ENCODE data around the gene RNF7.
"Not testable (repeated sequence)": the region's sequence is repeated elsewhere in the genome, so short reads cannot be mapped to it uniquely, and the experiment has no call there.

RNF7 gene

DNA sequence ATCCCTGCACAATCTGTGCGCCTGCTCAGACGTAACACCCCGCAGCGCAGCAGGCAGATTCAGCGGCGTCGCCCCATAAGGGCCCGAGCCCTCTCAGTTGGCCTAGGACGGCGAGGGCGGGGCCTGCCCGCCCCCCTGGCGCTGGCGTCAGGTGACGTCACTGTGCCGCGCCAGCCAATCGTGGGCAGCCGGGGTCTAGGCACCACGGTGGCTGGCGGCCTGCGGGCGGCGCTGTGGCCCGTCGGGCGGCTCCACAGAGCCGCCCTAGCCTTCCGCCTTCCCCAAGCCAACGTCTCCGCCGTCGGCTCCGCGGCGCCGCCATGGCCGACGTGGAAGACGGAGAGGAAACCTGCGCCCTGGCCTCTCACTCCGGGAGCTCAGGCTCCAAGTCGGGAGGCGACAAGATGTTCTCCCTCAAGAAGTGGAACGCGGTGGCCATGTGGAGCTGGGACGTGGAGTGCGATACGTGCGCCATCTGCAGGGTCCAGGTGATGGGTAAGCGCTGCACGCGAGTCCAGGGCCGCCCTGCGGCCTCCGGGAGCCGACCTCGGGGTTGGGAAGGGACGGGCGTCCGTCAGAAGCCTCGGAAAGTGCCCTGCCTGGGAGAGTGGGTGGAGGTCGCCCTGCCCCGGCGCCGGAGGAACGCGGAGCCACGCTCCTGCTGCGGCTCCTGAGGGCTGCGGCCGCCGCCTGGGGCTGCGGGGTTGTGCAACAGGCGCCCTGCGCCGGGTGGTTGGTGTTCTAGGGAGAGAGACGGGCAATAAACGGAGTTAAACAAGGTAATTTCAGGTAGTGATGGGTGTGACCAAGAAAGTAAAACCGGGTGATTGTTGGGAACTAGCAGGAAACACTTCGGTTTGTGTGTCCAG lies at the start of gene RNF7:
Gene RNF7, plus strand, starts transcription at position 277 of the 869 bp plus-strand sequence. Its CDS starts 44 bp downstream, at position 321.
- DNase-seq, result peak; percentile 88 to 99 (median 93)
- intact Hi-C loops (cut with DNase I), result loop anchor here (1.0 to 10.0 kb wide), 5 partner anchors 138 to 544 kb away; partner anchors contain the start of genes ATP1B3 and GK5

- DNase-seq, result no peak
- intact Hi-C loops (cut with DNase I), result no loop called here
Observed at GRCh38 chr3:141690431-141691072, 47.5 kb upstream of the RNF7 start.

DNA sequence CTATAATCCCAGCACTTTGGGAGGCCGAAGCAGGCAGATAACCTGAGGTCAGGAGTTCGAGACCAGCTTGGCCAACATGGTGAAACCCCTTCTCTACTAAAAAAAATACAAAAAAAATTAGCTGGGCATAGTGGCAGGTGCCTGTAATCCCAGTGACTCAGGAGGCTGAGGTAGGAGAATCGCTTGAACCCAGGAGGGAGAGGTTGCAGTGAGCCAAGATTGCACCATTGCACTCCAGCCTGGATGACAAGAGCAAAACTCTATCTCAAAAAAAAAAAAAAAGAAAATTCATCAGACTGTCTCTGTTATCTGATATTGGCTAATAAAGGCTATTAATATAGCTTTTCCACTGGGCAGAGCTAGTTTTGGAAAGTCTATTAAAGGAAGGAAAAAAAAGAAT lies 46.6 kb upstream of the RNF7 start:
- DNase-seq; intact Hi-C loops (cut with DNase I): not testable (repeated sequence)

DNA sequence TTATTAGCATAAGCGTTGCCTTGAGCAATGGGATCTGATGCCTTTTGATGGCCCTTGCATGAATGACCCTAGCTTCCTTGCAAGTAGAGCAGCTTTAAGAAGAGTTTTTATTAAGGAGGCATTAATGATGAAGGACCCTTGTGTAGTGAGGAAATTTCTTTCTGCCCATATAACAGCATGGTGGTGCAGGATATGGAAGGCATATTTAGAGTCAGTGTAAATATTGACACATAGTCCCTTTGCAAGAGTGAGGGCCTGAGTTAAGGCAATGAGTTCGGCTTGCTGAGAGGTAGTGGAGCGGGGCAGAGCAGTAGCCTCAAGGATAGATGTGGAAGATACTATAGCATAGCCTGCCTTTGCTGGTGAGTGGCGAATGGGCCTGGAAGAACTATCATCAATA lies 45.1 kb upstream of the RNF7 start:
- DNase-seq; intact Hi-C loops (cut with DNase I): not testable (repeated sequence)

GRCh38 chr3:141699324-141699723 lies 38.8 kb upstream of the RNF7 start:
- intact Hi-C loops (cut with DNase I), result no loop called here

DNA sequence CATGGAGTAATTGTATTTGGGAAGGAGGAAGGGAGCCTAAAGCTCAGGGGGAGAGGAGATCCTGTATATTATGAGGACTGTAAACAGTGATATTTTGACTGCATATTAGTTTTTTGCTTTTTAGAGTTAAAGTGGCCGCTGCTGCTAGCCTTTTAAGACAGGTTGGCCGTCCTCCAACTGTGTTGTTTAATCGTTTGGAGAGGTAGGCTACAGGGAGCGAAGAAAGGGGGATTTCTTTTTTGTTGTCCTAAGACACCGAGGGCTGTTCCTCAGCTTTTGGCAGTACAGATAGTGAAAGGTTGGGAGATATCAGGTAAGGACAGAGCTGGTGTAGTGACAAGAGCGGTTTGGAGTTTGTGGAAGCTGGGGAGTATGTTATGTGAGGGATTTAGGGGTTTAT lies 38.2 kb upstream of the RNF7 start:
- no peak for DNase-seq

More at GRCh38 chr3:141699324-141699723, 38.8 kb upstream of the RNF7 start:
- no peak for DNase-seq

DNA sequence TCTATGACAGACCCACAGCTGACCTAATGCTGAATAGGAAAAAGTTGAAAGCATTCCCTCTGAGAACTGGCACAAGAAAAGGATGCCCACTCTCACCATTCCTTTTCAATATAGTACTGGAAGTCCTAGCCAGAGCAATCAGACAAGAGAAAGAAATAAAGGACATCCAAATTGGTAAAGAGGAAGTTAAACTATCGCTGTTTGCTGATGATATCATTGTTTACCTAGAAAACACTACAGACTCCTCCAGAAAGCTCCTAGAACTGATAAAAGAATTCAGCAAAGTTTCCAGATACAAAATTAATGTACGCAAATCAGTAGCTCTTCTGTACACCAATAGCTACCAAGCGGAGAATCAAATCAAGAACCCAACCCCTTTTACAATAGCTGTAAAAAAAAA lies 34.7 kb upstream of the RNF7 start:
- DNase-seq; intact Hi-C loops (cut with DNase I): not testable (repeated sequence)

More for the DNA sequence above, 38.2 kb upstream of the RNF7 start:
- intact Hi-C loops (cut with DNase I), result no loop called here

- no peak for DNase-seq
- intact Hi-C loops (cut with DNase I), result no loop called here
Observed at GRCh38 chr3:141707741-141708203, 30.3 kb upstream of the RNF7 start.

GRCh38 chr3:141708367-141708766 lies 29.7 kb upstream of the RNF7 start:
- no peak for DNase-seq
- intact Hi-C loops (cut with DNase I), result no loop called here

GRCh38 chr3:141709126-141709770 lies 28.9 kb upstream of the RNF7 start:
- intact Hi-C loops (cut with DNase I), result no loop called here
- DNase-seq, result no peak

DNA sequence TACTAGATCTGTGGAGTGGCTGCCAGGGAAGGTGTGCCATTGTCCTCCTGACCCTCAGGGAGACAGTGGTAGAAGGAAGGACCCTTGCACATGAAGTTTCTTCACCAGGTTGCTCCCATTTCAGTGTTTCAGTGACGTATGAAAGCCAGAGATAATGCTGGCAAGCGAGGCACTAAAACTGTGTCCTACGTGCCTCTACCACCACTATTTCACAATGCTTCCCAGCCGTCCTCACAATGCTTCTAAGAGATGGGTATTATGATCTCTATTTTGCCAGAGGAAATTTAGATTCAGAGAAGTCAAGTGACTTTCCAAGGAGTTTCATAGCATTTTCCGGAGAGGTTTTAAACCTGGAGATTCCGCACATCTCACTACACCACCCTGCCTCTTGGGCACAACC lies 28.0 kb upstream of the RNF7 start:
- intact Hi-C loops (cut with DNase I), result no loop called here
- DNase-seq, result no peak

DNA sequence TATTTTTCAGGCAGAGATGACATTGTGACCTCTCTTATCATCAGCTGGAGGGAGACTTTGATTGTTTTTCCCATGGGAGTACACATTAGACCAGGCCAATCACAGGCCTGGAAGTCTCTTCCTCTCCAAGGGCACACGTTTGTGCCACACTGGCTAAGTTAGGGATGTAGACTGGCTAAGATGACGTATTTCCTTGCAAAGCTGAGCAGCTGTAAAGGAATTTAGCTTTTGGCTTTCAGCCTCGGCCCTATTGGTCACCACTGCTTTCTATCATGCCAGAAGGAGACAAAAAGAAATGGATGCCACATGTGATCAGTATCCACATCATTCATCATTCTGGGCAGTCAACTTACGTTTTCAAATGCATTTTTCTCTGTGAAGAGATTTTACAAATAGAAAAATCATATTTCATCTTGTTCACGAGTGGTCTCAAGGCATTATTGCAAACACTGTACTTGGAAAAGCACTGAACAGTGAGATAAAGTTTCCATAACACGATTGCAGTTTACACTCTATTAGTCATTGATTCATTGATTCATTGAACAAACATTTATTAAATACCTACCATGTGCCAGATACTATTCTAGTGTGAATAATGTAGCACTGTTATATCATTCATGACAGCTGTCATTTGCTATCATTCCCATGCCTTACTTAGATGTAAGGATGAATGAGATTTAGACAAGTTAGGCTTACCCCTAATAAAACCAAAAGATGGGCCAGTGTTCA lies 27.0 kb upstream of the RNF7 start:
- no peak for DNase-seq
- intact Hi-C loops (cut with DNase I), result no loop called here

DNA sequence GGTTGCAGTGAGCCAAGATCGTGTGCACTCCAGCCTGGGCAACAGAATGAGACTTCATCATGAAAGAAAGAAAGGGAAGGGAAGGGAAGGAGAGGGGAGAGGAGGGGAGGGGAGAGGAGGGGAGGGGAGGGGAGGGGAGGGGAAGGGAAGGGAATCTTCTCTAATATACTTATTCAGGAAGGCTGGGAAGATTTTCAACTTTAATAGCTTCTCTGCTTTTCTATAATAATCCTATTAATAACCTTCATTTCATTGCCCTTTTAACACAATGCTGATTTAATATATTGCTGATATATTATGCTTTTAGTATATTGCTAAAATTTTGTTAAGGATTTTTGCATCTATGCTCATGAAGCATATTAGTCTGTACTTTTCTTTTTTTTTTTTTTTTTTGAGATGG lies 23.4 kb upstream of the RNF7 start:
- DNase-seq, result no peak
- intact Hi-C loops (cut with DNase I), result no loop called here

- intact Hi-C loops (cut with DNase I), result no loop called here
- DNase-seq, result no peak
Observed at GRCh38 chr3:141722081-141722480, 16.0 kb upstream of the RNF7 start.

GRCh38 chr3:141722648-141723047 lies 15.4 kb upstream of the RNF7 start:
- intact Hi-C loops (cut with DNase I), result no loop called here
- DNase-seq, result no peak

DNA sequence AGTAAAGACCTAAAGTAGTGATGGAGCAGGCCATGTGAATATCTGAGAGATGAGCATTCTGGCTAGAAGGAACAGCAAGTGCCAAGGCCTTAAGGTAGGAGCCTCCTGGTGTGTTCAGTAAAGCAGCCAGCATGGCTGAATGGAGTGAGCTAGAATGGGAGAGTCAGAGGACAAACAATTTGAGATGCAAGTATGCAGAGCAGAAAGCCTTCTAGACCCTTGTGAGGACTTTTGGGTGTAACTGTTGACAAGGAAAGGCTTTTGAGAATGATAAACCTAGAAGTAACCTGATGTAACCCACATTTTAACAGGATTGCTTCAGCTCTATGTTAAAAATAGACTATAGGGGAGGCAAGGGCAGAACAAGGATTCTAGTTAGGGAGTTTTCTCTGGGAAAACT lies 14.8 kb upstream of the RNF7 start:
- DNase-seq, result no peak
- intact Hi-C loops (cut with DNase I), result no loop called here

DNA sequence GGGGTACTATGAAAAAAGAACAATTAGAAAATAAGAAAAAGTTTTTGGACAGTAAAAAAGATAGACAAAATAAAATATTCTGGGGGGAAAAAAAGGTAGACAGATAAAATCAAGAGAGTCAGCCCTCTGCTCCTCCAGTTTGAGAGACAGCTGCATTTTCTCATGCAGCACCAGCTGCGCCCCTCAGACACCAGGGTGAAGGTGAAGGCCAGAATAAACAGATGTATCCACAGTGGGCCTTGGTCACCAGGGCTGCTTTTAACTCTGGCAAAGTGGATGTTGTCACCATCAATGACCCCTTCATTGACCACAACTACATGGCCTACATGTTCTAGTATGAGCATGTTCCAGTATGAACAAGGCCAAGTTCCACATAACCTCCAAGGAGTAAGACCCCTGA lies 13.9 kb upstream of the RNF7 start:
- intact Hi-C loops (cut with DNase I), result no loop called here

DNA sequence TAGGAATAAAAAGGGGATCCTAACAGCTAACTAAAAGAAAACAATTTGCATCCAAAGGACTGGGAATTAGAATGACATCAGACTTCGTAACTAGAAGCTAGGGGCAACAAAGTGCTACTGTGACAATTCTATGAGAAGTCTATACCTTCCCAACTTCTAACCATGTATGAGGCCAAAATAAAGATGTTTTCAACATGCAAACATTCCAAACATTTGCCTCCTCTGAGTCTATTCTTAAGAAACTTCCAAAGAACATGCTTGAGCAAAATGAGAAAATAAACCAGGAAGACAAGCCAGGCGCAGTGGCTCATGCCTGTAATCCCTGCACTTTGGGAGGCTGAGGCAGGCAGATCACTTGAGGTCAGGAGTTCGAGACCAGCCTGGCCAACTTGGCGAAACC lies 13.1 kb upstream of the RNF7 start:
- intact Hi-C loops (cut with DNase I), result no loop called here
- DNase-seq, result no peak

More for the DNA sequence above, 13.9 kb upstream of the RNF7 start:
- no peak for DNase-seq

DNA sequence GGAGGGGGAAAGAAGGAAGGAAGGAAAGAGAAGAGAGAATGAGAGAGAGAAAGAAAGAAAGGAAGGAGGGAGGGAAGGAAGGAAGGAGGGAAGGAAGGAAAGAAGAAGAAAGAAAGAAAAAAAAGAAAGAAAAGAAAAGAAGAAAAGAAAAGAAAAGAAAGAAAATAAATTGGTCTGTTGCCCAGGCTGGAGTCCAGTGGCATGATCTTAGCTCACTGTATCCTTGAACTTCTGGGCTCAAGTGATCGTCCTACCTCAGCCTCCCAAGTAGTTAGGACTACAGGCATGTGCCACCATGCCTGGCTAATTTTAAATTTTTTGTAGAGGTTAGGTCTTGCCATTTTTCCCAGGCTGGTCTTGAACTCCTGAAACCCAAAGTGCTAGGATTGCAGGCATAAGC lies 11.6 kb upstream of the RNF7 start:
- DNase-seq, result no peak
- intact Hi-C loops (cut with DNase I), result no loop called here

DNA sequence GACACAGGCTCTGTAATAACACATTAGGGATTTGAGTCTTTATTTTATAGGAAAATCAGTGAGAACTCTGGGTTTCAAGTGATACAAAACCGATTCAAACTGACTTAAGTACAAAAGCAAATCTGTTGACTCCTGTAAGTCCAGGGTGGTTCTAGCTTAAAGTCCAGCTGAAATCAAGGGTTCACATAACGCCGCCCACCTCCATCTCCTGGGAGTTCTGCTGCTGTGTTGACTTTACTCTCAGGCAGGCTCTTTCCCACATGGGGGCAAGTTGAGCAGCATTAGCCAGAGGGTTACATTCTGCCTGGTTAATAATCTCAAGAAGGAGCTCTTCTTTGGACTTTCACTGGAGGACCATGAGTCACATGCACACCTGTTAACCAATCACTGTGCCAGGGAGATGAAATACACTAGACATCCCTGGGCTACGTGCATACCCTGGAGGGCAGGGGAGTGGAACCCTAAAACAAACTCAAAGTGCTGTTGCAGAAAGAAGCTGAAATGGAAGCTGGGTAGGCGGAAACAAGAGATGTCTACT lies 9.7 kb upstream of the RNF7 start:
- intact Hi-C loops (cut with DNase I), result no loop called here
- DNase-seq, result no peak

All from posterior cingulate gyrus (tissue), 11 donors.